H9 (cell line): ENCODE results near the gene HEG1. TPM values are rescaled to one million over a fixed set of nuclear protein-coding genes. Genes with fewer than 3 reads are reported as not detected.

ENCODE experiments used
- DNase-seq: peaks from one replicate; pipeline ENCODE4 v3.0.0-alpha.2; 2017
- H2AFZ ChIP-seq: one replicate; pipeline ENCODE4 v1.6.1; 2013; ENCODE audit warnings: mild to moderate bottlenecking, low read length, control low read depth, moderate library complexity
- H2AK5ac ChIP-seq: 2 replicates; pipeline ENCODE4 v1.6.1; 2013; ENCODE audit warnings: low read length, control low read depth, mixed read lengths; ENCODE audit not compliant: insufficient read length
- H2BK120ac ChIP-seq: one replicate; pipeline ENCODE4 v1.6.1; 2013; ENCODE audit warnings: low read depth, mild to moderate bottlenecking, low read length, control low read depth, inconsistent platforms; ENCODE audit not compliant: poor library complexity, severe bottlenecking
- H2BK12ac ChIP-seq: 2 replicates; pipeline ENCODE4 v1.6.1; 2013; ENCODE audit warnings: low read length, control low read depth, mixed read lengths, low read depth; ENCODE audit not compliant: insufficient read length
- H2BK15ac ChIP-seq: 2 replicates; pipeline ENCODE4 v1.6.1; 2013; ENCODE audit warnings: low read depth, low read length, control low read depth
- H2BK20ac ChIP-seq: one replicate; pipeline ENCODE4 v1.6.1; 2013; ENCODE audit warnings: low read depth, mild to moderate bottlenecking, low read length, control low read depth, inconsistent platforms; ENCODE audit not compliant: poor library complexity, severe bottlenecking
- H2BK5ac ChIP-seq: 2 replicates; pipeline ENCODE4 v1.6.1; 2013; ENCODE audit warnings: low read length, control low read depth, mixed read lengths; ENCODE audit not compliant: insufficient read length
- H3K14ac ChIP-seq: 2 replicates; pipeline ENCODE4 v1.6.1; 2013; ENCODE audit warnings: low read length, control low read depth; ENCODE audit not compliant: insufficient read depth
- H3K18ac ChIP-seq: 2 replicates; pipeline ENCODE4 v1.6.1; 2013; ENCODE audit warnings: low read depth, mild to moderate bottlenecking, mixed read lengths, low read length, control low read depth; ENCODE audit not compliant: insufficient read length
- H3K23ac ChIP-seq: 2 replicates; pipeline ENCODE4 v1.6.1; 2013; ENCODE audit warnings: low read length, control low read depth, mixed read lengths, low read depth; ENCODE audit not compliant: insufficient read length
- H3K23me2 ChIP-seq: 2 replicates; pipeline ENCODE4 v1.6.1; 2013; ENCODE audit warnings: low read depth, mild to moderate bottlenecking, mixed read lengths, low read length, control low read depth; ENCODE audit not compliant: insufficient read length, poor library complexity, severe bottlenecking
- H3K27ac ChIP-seq: 2 replicates; pipeline ENCODE4 v1.5.1; 2013; ENCODE audit warnings: low read length, control low read depth, mixed read lengths, low read depth; ENCODE audit not compliant: insufficient read length
- H3K27me3 ChIP-seq: 2 replicates; pipeline ENCODE4 v1.6.1; 2013; ENCODE audit warnings: low read length, control low read depth, inconsistent platforms; ENCODE audit not compliant: insufficient read depth
- H3K4ac ChIP-seq: 2 replicates; pipeline ENCODE4 v1.6.1; 2013; ENCODE audit warnings: low read depth, mild to moderate bottlenecking, control low read depth, inconsistent platforms, low read length, moderate library complexity
- H3K4me1 ChIP-seq: 2 replicates; pipeline ENCODE4 v1.6.1; 2013; ENCODE audit warnings: low read length, control low read depth, inconsistent platforms; ENCODE audit not compliant: insufficient read depth
- H3K4me2 ChIP-seq: 2 replicates; pipeline ENCODE4 v1.6.1; 2013; ENCODE audit warnings: low read length, control low read depth, mixed read lengths; ENCODE audit not compliant: insufficient read length, insufficient read depth
- H3K56ac ChIP-seq: 2 replicates; pipeline ENCODE4 v1.6.1; 2013; ENCODE audit warnings: low read depth, mild to moderate bottlenecking, mixed read lengths, low read length, control low read depth; ENCODE audit not compliant: insufficient read length
- H3K79me1 ChIP-seq: 2 replicates; pipeline ENCODE4 v1.6.1; 2013; ENCODE audit warnings: low read depth, mild to moderate bottlenecking, moderate library complexity, low read length, control low read depth, inconsistent platforms; ENCODE audit not compliant: insufficient read depth, poor library complexity, severe bottlenecking
- H3K79me2 ChIP-seq: 2 replicates; pipeline ENCODE4 v1.6.1; 2013; ENCODE audit warnings: low read length, control low read depth, inconsistent platforms; ENCODE audit not compliant: insufficient read depth
- H3K9ac ChIP-seq: 2 replicates; pipeline ENCODE4 v1.6.1; 2013; ENCODE audit warnings: low read length, control low read depth, mixed read lengths; ENCODE audit not compliant: insufficient read length; ENCODE audit errors: extremely low read depth
- H3K9me3 ChIP-seq: one replicate; pipeline ENCODE4 v1.6.1; 2013; ENCODE audit warnings: low read depth, low read length, inconsistent platforms; ENCODE audit not compliant: control insufficient read depth
- H3T11ph ChIP-seq: one replicate; pipeline ENCODE4 v1.6.1; 2013; ENCODE audit warnings: mild to moderate bottlenecking, low read length, control low read depth, inconsistent platforms
- H4K20me1 ChIP-seq: one replicate; pipeline ENCODE4 v1.6.1; 2013; ENCODE audit not compliant: control insufficient read depth, insufficient read length, insufficient read depth
- H4K5ac ChIP-seq: 2 replicates; pipeline ENCODE4 v1.6.1; 2013; ENCODE audit warnings: low read depth, mild to moderate bottlenecking, mixed read lengths, low read length, control low read depth; ENCODE audit not compliant: insufficient read length
- H4K8ac ChIP-seq: replicated peaks from 2 replicates; pipeline ENCODE4 v1.6.1; 2013; ENCODE audit warnings: low read length, control low read depth, mixed read lengths, low read depth; ENCODE audit not compliant: insufficient read length
- H4K91ac ChIP-seq: 2 replicates; pipeline ENCODE4 v1.6.1; 2013; ENCODE audit warnings: low read depth, mild to moderate bottlenecking, moderate library complexity, mixed read lengths, low read length, control low read depth; ENCODE audit not compliant: insufficient read length
- H3K27ac Mint-ChIP-seq, 3 experiments: 2 replicates in 2 of 3; 3 replicates in 1 of 3; pipeline ENCODE4 v1.8.0; 2020 to 2021; ENCODE audit warnings: mixed read lengths in 3 of 3, mild to moderate bottlenecking in 1 of 3, moderate library complexity in 1 of 3
- H3K27me3 Mint-ChIP-seq: 2 replicates; pipeline ENCODE4 v1.8.0; 2021; ENCODE audit warnings: low read depth, mild to moderate bottlenecking, moderate library complexity, mixed read lengths
- H3K36me3 Mint-ChIP-seq, 3 experiments: 2 replicates in 2 of 3; 3 replicates in 1 of 3; pipeline ENCODE4 v1.8.0; 2020 to 2021; ENCODE audit warnings: low read depth in 3 of 3, mixed read lengths in 3 of 3; ENCODE audit not compliant: insufficient read depth in 1 of 3
- H3K4me1 Mint-ChIP-seq, 2 experiments: 2 replicates each; pipeline ENCODE4 v1.8.0; 2020; ENCODE audit warnings: mixed read lengths in 2 of 2
- H3K4me3 Mint-ChIP-seq, 2 experiments: 2 replicates in 1 of 2; 3 replicates in 1 of 2; pipeline ENCODE4 v1.8.0; 2020 to 2021; ENCODE audit warnings: mild to moderate bottlenecking in 2 of 2, mixed read lengths in 2 of 2, moderate library complexity in 1 of 2
- H3K9me3 Mint-ChIP-seq, 2 experiments: 2 replicates in 1 of 2; 3 replicates in 1 of 2; pipeline ENCODE4 v1.8.0; 2020; ENCODE audit warnings: mild to moderate bottlenecking in 2 of 2, mixed read lengths in 2 of 2, moderate library complexity in 1 of 2
- CTCF ChIP-seq: fragments of 200-600 bp; sonication (generic); conservative IDR thresholded peaks from 3 replicates; pipeline ENCODE4 v1.8.0; 2021; ENCODE audit warnings: antibody characterized with exemption, mild to moderate bottlenecking
- WGBS: extraction: QIAGEN DNeasy Blood & Tissue Kit; methylation state at CpG from one replicate; pipeline ENCODE4 v1.1.7; 2013; ENCODE audit warnings: missing lambda C conversion rate, low lambda C conversion rate, mixed read lengths; ENCODE audit not compliant: insufficient read length; ENCODE audit errors: extremely low coverage; 5-methylcytosine and 5-hydroxymethylcytosine counted together
- total RNA-seq: library from RNA; stranded (reverse); gene quantifications from 2 replicates; pipeline ENCODE4 v1.2.1, GENCODE V29; 2021

The HEG1 gene
- total RNA-seq, 1 experiment from 2014 or later: 10.3 TPM

- Histone ChIP-seq H3K4me1 (peaks cover 17% of the 10 kb centered on the region; the same call in 1 of the 2 replicates), H3K9ac (no peak overlapping the region), H3T11ph (no peak overlapping the region), H2AK5ac (no peak overlapping the region), H3K23me2 (peaks cover 14% of the 10 kb centered on the region), H4K5ac (no peak overlapping the region), H3K14ac (no peak overlapping the region), H2AFZ (no peak overlapping the region), H3K79me2 (no peaks in the 10 kb centered on the region), H3K4me2 (no peak overlapping the region), H4K20me1 (no peaks in the 10 kb centered on the region), H2BK5ac (no peak overlapping the region), H3K9me3 (no peaks in the 10 kb centered on the region), H2BK20ac (no peak overlapping the region), H4K91ac (no peak overlapping the region), H2BK15ac (no peak overlapping the region), H3K4ac (no peak overlapping the region), H3K27ac (no peak overlapping the region), H2BK12ac (no peak overlapping the region), H4K8ac (no peak overlapping the region), H3K56ac (no peak overlapping the region), H3K79me1 (no peaks in the 10 kb centered on the region), H3K23ac (no peak overlapping the region), H3K27me3 (peaks cover 12% of the 10 kb centered on the region; the same call in 1 of the 2 replicates), H3K18ac (no peak overlapping the region), H2BK120ac (no peak overlapping the region)
- WGBS: no CpG with 5 or more reads among the region's 8 CpGs
- peaks cover 0 to 4% (median 2%) of the 10 kb centered on the region in 3 experiments; a peak in 3 of 7 replicates for H3K36me3 Mint-ChIP-seq
- TF ChIP-seq CTCF: no peak
- H3K27me3 Mint-ChIP-seq: peaks cover 35% of the 10 kb centered on the region
- peak overlapping the region in 1 of 2 experiments; percentile 55; a peak in 3 of 5 replicates for H3K4me3 Mint-ChIP-seq
- peaks cover 0 to 2% of the 10 kb centered on the region in 2 experiments; a peak in 1 of 5 replicates for H3K9me3 Mint-ChIP-seq
- DNase-seq: no peak
- H3K27ac Mint-ChIP-seq: peak overlapping the region in 2 of 3 experiments; percentile 0 to 2; a peak in 2 of 7 replicates
- peaks cover 58 to 61% of the 10 kb centered on the region in 2 experiments for H3K4me1 Mint-ChIP-seq
Measured at GRCh38 chr3:125052624-125053303, 3.0 kb downstream of the HEG1 start.
